HG02852 (cell line): ENCODE measurements around the gene IRF2.

ENCODE experiments used
- ATAC-seq: cut with Tn5 transposase; IDR thresholded peaks from one replicate; pipeline ENCODE4 v1.9.1; 2021; ENCODE audit warnings: mild to moderate bottlenecking, moderate library complexity; ENCODE audit not compliant: unreplicated experiment

Gene IRF2

DNA sequence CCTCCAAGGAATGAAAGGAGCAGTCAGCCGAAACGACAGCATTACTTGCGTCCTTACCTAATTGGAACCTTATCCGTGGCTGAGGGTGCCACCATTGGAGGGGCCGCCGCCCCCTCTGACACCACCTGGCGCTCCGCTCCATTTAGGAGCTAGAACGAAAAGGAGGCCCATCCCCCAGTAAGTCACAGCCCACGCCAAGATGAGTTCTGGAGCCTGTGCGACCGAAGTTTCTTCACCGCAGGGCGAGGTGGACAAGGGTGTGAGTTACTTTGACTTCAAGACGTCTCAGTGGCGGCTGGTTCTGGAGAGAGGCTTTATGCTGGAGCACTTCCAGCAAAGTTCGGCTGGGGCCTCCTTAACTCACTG lies 729 bp upstream of the IRF2 start:
- ATAC-seq = peak; percentile 18

DNA sequence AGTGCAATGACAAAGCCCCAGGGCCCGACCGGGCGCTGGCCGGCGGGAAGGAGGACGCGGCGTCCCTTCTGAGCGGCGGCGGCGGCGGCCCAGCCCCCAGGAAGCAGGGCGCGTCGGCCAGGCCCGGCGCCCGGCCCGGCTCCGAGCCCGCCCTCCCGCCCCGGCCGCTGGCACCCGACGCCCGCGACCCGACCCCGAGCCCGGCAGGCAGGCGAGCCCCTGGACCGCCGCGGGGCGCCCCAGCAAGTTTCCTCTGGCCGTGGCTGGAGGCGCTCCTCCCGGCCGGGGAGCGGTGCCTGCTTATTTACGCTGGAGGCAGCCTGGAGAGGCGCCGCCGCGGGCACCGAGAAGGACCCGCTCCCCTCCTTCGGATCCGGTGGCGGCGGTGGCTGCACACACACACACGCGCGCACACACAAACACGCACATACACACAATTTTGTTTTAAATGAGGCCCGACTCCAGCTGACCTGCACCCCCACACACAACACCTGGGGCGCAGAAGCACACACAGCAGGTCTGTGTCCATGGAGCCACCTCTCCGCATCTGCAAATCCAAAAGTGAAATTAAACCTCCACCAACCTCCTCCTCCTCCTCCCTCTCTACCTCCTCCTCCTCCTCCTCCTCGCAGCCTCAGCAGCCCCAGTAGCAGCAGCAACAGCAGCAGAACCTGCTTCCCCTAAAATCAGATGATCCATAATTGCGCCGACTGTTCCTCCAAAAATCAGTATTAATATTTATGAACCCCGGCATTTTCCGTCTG lies 669 bp downstream of the IRF2 start:
- no peak for ATAC-seq

GRCh38 chr4:184472614-184473498 lies 1.5 kb downstream of the IRF2 start:
- peak; percentile 14 for ATAC-seq

DNA sequence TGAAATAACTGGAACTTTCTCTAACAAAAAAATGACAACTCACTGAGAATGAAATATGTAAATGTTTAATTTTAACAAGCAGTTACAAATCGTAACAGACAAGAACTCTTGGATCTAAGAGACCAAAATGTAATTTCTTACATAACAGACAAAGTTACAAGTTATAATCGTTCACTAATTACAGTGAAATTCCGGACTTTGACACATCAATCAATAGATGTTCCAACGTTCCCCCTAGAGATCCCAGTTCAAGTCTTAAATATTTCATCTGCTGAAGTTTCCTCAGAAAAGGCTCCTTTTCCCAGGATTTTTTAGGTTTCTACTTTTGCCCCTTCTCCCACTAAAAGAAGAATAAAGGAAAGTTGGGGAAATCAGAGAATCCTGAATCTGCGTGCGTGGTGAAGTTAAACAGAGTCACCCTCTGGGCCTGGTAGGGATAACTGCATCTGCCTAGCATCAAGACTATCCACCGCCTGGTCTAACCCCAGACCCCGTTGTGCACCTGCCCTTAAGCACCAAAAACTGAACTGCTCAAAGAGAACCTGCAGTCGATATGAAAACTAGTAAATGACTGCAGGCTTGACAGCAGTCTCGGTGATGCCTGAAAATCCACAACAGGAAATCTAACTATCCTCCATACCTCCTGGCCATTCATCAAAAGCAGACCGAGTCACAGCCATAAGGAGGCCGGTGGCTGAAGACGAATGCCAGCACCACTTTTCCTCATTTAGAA lies 2.3 kb downstream of the IRF2 start:
- ATAC-seq = peak; percentile 10

- ATAC-seq = no peak
These were observed 3.6 kb downstream of the IRF2 start for GRCh38 chr4:184470785-184471110.

GRCh38 chr4:184466634-184467033 lies 7.7 kb downstream of the IRF2 start:
- ATAC-seq = no peak

GRCh38 chr4:184464759-184465454 lies 9.4 kb downstream of the IRF2 start:
- ATAC-seq = no peak

GRCh38 chr4:184463856-184464255 lies 10.5 kb downstream of the IRF2 start:
- ATAC-seq = no peak

- ATAC-seq = no peak
These were observed 11.2 kb downstream of the IRF2 start for GRCh38 chr4:184463158-184463557.

GRCh38 chr4:184462724-184463123 lies 11.6 kb downstream of the IRF2 start:
- ATAC-seq = no peak

DNA sequence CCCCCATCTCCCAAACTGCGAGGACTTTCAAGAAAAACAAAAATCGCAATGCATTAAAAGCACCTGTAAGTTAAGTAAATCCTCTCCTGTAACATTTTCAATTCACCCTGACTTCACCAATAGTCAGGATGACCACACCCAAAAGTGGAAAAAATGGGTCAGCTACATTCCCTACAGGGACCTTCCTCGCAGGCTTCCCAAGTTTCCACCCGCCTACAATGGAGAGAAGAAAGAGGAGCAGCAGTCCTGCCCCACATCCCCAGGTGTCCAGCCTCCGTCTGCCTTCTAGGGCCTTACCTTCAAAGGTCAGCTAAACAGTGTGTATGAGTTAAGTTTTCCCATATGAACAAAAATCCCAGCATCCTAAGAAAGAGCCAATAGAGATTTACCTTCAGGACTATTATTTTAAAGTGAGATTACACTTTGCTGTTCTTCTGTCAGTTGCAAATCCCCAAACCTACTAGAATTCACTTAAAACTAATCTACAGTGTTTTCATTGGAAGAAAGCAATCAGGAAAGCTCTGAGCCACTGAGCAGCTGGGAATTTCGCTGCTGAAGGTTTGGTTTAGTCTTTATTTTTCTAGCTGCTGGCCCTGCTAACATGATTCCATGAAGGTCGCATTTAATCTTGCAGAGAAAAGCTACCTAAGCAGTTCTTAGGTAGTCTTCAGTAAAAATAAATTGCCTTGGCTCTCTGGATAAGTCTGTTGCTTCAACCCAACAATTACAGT lies 12.5 kb downstream of the IRF2 start:
- ATAC-seq = no peak

DNA sequence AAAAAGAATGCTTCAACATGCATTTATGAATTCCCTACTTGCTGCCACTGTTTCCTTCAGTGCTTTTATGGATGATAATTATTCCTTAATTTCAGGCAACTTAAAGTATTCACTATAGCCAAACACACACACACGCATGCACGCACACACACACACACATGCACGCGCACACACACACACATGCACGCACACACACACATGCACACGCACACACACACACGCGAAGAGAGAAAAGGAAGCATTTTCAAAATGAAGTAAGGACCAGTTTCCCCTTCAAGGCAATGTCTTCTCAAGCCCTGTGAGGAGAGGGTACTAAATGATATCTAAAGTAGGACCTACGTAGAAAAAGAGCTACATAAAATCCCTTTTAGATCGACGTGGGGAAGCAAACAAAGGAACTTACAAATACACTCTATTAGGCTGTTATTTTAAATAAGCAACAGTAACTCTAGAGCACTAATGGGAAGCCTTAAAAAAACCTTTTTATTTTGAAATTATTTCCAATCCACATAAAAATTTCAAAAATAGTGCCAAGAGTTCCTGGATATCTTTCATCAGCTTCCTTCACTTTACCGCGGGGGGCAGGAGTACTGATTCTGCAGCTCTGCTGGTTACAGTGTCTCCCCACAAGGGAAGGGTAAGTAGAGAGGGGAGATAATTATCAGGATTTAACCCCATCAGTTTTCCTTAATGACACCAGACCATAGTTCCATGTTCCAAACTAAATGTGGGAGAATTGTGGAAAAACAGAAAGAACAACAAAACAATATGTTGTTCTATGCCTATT lies 13.7 kb downstream of the IRF2 start:
- no peak for ATAC-seq

- no peak for ATAC-seq
These were observed 14.9 kb downstream of the IRF2 start for GRCh38 chr4:184459413-184459812.

DNA sequence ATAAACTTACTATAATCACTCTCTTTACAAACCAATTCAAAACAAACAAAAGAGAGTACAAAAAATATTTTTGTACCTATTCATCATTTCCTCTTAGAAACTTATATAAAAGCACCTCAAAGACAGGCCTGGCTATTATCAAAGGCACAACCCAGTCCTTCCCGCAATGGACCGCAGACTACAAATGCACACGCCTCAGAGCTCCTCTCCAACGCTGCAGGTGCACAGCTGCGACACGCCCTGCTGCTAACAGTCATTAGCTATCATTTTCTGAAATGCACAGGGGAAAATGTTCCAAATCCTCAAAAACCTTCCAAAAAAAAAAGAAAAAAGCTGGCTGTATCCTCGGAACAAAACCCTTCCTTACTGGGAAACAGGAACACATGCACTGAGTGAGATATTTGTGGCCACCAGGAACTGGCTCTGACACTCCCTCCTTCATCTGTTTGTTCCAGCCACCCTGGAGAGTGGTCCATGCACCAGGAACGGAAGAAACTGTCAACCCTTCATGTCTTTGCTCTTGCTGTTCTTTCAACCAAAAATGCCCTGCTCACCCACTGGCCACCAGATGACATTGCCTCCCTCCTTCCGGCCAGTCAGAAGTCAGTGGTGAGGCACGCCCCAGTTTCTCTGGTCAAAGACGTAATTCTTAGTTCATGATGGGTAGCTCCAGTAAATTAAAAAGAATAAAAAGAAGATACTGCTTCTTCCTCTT lies 16.7 kb downstream of the IRF2 start:
- no peak for ATAC-seq

DNA sequence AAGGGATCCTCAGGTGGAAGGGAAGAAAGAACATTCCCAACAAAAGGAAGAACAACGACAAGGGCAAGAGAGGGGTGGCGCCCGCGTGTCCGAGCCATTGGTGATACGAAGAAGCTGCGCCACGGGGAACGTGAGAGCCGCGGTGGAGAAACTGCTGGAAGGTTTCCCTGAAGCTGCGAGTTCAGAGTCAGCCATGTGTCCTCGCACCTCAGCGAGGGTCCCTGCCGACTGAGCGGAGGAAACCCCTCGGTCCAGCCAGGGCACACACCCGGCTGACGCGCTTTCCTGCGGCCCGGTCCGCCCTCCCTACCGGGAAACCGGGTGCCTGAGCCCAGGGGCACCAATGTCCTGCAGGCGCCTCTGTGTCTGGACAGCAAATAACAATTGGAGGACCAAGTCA lies 18.0 kb downstream of the IRF2 start:
- ATAC-seq = no peak

GRCh38 chr4:184455299-184455698 lies 19.1 kb downstream of the IRF2 start:
- no peak for ATAC-seq

DNA sequence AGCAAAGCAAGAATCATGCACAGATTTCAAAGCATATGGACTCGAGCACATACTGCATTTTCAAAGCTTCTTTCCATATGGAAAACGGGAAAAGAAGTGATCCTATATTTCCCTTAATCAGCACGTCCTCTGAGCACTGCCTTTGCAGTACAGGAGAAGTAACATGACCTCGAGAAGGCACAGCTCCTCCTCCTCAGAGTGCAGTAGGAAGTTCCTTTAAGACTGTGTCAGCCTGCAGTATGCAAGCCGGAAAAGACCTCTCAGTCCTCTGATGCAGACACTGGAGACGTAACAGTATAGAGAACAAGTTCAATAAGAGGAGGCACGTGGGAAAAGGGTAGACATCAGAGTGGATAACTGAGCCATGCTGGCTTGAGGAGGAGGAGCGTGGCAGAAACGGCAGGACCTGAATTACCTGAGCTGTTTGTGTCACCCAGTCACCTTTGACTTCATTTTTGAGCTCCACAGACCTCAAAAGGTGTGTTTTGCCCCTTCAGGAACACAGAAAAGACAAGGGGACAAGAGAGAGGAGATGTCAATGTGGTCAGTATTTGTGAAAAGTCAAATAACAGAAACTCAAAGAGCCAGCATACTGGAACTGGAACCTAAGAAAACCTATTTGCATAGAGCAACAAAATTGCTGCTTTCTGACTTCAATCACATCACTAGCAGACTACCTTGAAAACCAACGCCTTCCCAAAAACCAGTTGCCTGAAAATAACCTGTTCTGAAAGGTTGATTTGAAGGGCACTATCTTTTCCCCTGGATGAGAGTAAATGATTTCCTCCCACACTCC lies 20.8 kb downstream of the IRF2 start:
- ATAC-seq = peak; percentile 66

GRCh38 chr4:184452740-184453139 lies 21.6 kb downstream of the IRF2 start:
- ATAC-seq = no peak
